ENCODE results near the gene ZNF80. TPM values are rescaled to one million over a fixed set of nuclear protein-coding genes. Genes with fewer than 3 reads are reported as not detected.
"Not testable (repeated sequence)": the region's sequence is repeated elsewhere in the genome, so short reads cannot be mapped to it uniquely, and the experiment has no call there.

The ZNF80 gene
- polyA plus RNA-seq (ENCODE audit: insufficient read depth in 1 of 5, insufficient read length in 5 of 5, low replicate concordance in 1 of 5): under 1 TPM; 0.09 to 0.16 (median 0.10) TPM
- long read RNA-seq, donor 1: 0 reads
- long read RNA-seq, donor 2: 0 reads
- long read RNA-seq, donor 3: 0 reads
- long read RNA-seq, donor 4: 0 reads
- long read RNA-seq, donor 5: 0 reads
- long read RNA-seq, donor 6: 0 reads
- long read RNA-seq, donor 7: 0 reads
- long read RNA-seq, donor 8: 0 reads

DNA sequence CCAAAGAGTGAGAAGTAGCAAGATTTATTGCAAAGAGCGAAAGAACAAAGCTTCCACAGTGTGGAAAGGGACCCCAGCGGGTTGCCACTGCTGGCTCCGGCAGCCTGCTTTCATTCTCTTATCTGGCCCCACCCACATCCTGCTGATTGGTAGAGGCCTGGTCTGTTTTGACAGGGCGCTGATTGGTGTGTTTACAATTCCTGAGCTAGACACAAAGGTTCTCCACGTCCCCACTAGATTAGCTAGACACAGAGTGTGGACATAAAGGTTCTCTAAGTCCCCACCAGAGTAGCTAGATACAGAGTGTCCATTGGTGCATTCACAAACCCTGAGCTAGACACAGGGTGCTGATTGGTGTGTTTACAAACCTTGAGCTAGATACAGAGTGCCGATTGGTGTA, at the start of gene ZNF80:
TSS of gene ZNF80 (minus strand) at position 101 of the 400 bp plus-strand sequence. CDS start 504 bp downstream, outside the sequence.
- not testable (repeated sequence) for DNase-seq

DNA sequence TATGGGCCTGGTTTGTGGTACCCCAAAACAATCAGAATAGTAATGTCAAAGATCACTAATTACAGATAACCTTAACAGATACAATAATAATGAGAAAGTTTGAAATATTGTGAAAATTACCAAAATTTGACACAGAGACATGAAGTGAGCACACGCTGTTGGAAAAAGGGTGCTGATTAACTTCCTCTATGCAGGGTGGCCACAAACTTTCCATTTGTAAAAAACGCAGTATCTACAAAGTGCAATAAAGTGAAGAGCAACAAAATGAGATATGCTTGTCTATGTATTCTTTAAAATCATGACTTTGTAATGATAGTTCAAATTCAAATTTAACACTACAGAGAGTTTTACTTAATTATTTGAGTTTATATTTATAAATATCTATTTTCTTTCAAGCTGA, 48.9 kb upstream of the ZNF80 start:
- DNase-seq: no peak

DNA sequence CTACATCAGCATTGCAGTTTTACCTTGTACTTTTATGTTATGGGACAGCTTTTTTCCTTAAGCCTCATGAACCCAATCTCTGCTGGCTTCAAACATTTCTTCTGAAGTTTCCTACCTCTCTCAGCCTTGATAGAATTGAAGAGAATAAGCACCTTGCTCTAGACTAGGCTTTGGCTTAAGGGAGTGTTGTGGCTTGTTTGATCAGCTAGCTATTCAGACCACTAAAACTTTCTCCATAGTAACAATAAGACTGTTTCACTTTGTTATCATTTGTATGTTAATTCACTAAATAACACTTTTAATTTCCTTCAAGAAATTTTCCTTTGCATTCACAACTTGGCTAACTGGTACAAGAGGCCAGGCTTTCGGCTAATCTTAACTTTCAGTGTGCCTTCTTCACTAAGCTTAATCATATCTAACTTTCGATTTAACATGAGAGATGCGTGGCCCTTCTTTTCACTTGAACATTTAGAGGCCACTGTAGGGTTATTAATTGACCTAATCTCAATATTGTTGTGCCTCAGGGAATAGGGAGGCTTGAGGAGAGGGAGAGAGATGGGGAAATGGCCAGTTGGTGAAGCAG, 48.4 kb upstream of the ZNF80 start:
- no peak for DNase-seq

DNA sequence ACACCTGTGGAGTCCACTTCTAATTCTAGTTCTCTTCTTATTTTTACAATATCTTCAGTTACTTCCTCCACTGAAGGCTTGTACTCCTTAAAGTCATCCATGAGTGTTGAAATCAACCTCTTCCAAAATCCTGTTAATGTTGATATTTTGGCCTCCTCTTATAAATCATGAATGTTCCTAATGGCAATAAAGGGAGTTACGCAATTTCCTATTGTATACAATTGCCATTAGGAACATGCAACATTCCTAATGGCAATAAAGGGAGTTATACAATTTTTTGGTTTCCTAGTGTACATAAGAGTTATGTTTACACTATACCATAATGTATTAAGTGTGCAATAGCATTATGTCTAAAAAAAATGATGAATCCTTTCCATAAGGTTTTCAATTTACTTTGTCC, 47.3 kb upstream of the ZNF80 start:
- no peak for DNase-seq

DNA sequence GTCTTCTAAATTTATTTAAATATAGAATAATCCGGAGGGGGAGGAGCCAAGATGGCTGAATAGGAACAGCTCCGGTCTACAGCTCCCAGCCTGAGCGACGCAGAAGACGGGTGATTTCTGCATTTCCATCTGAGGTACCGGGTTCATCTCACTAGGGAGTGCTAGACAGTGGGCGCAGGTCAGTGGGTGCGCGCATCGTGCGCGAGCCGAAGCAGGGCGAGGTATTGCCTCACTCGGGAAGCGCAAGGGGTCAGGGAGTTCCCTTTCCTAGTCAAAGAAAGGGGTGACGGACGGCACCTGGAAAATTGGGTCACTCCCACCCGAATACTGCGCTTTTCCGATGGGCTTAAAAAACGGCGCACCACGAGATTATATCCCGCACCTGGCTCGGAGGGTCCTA, 39.5 kb upstream of the ZNF80 start:
- not testable (repeated sequence) for DNase-seq

DNA sequence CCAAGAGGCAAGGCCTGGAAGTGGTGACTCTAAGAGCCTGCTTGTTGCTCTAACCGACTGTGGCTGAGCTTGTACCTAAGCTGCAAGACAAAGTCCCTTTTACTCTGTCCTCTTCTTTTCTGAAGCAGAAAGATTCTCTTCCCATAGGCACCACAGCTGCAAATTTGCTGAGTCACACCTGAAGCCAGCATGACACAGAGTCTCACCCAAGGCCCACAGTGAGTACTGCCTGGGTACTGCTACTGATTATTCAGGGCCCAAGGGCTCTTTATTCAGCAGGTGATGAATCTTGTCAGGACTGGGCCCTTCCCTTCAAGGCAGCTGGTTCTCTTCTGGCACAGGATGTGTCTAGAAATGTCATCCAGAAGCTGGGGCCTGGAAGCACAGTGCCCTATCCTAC, 37.6 kb upstream of the ZNF80 start:
- DNase-seq: no peak

DNA sequence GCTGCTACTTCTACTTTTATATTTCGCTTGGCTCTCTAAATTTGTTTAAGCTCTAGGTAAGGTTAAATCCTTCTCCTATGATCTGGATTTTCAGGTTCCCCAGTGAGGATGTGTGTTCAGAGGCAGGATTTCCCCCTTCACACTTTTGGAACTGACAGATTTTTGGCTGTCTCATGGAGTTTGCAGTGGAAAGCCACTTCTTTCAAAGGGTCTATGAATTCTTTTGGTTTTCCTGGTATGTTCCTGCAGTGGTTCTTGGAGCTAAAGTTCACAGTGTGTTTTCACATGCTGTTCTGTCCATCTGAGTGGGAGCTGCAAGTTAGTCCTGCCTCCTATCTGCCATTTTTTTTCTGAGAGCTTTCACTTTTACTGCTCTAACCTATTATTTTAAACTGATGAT, 34.9 kb upstream of the ZNF80 start:
- no peak for DNase-seq

DNA sequence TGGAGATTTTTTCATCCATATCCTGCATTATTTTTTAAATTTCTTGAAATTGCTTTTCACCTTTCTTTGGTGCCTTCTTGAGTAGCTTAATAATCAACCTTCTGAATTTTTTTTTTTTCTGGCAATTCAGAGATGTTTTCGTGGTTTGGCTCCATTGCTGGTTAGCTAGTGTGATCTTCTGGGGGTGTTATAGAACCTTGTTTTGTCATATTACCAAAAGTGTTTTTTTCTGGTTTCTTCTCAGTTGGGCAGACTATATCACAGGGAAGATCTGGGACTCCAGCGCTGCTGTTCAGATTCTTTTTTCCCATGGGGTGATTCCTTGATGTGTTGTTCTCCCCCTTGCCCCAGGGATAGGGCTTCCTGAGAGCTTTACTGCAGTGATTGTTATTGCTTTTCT, 32.6 kb upstream of the ZNF80 start:
- no peak for DNase-seq

DNA sequence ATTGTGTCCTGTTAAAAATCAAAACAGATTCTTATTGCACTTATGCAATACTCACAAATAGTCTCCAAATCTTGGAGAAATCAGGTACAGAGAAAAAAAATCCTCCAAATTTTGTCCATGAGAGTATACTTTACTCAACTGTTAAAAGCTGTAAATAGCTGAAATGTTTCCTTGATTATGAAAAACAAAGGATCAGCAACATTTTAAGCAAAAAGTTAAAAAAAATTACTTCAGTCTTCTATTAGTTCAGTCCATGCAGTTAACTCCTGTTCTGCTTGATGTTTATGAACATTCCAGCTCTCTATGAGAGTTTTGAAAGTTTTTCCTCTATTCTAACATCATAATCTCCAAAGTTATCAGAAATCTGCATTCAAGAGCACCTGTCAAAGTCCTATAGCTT, 22.8 kb upstream of the ZNF80 start:
- no peak for DNase-seq

DNA sequence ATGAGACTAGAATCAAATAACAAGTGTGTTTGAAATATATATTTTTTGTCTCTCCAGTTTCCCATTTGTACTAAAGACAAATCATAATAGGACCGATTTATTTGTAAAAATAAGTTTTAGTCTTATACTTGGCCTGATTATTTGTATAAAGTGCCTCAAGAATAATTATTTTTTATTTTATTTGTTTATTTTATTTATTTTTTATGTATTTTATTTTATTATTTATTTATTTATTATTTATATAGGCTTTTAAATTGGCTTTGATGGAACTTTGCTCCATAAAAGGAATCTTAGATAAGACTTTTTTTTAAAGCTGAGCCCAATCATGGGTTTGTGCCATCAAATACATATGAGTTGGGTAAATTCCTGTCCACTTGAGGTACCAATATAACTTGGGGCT, 22.2 kb upstream of the ZNF80 start:
- DNase-seq: no peak

DNA sequence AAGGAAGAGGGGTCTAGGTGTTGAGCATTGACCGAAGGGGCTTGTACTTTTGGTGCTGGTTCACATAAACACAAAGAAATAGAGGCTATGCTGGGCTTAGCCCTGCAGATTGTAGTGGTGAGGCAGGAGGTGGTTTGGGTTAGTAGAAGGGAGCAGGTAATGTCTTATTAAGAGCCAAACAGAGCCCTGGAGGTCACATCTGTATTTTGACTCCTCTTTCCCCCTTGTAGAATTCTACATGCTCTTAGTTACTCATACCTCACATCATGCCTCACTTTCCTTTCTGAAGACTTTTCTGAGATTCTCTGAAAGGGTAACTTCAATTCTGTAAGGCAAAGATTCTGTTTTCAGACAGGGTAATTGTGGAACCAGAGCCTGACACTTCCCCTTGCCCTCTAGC, 16.1 kb upstream of the ZNF80 start:
- no peak for DNase-seq

DNA sequence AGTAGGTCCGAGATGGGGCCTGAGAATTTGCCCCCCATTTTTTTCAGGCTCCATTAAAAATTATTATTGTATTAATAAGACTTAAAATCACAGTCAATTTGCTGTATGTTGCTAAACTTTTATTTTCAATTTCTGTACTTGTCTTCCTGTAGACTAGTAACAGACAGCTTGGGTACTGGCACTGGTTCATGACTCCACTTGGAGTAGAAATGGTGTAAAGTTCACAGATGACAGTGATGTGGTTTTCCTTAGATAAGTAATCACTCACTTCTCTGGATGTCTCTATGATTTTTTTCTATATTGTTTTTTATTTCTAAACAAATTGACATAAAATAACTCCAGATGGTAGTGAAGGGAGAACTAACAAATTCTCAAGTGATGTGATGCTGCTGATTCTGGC, 15.6 kb upstream of the ZNF80 start:
- DNase-seq: no peak

DNA sequence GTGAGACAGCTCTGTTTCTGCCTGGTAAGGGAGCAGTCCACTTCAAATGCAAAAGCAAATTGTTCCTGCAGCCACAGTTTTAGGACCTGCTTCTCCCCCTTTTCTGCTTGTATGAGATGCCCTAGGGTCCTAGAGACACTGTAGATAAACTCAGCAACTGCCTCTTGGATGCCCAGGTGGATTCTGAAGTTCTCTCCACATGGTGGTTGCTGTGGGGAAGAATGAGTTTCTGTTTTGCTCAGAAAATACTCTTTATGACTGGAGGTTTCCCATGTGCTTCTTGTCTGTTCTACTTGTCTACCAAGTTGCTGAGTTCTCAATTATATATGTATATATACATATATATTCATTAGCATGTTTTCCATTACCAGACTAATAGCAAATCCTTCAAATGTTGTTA, 5.6 kb upstream of the ZNF80 start:
- no peak for DNase-seq

DNA sequence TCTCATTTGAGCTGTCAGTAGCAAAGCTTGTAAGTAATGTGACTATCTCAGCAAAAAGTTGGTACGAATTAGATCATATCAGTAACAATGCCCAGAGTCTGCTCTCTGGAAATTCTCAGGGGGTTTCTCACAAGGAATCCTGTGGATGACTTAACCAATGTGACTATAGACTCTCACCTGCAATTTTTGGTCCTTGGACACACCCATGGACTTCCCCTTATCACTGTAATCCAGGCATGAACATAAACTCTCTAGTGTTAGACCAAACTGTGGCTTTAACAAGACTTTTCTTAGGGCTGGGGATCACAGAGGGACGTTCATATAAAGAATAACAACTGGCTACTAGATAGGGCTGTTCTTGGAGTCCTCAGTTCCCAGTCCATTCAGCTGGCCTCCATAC, 3.9 kb upstream of the ZNF80 start:
- no peak for DNase-seq

DNA sequence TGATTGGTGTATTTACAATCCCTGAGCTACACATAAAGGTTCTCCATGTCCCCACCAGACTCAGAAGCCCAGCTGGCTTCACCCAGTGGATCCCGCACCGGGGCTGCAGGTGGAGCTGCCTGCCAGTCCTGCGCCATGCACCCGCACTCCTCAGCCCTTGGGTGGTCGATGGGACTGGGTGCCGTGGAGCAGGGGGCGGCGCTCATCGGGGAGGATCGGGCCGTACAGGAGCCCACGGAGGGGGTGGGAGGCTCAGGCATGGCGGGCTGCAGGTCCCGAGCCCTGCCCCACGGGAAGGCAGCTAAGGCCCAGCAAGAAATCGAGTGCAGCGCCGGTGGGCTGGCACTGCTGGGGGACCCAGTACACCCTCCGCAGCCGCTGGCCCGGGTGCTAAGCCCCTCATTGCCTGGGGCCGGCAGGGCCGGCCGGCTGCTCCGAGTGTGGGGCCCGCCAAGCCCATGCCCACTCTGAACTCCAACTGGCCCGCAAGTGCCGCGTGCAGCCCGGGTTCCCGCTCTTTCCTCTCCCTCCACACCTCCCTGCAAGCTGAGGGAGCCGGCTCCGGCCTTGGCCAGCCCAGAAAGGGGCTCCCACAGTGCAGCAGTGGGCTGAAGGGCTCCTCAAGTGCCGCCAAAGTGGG, 888 bp upstream of the ZNF80 start:
- DNase-seq: not testable (repeated sequence)

DNA sequence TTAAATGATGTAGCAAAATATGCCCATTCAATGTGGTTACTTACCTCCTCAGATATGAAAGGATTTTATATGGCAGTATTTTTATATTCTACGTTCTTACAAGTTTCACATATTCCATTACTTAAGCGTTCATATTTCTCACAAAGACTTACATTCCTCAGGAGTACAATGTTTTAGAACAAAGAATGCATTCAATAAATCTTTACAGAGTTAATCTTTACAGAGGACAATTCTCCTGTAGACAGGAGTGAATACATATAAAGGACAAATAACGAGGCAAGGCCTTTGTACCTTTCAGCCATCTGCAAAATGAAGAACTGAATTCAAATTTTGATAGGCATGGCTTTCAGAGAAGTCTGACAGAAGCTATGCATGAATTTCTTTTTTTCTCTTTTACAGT, 1.9 kb downstream of the ZNF80 start:
- DNase-seq: no peak

DNA sequence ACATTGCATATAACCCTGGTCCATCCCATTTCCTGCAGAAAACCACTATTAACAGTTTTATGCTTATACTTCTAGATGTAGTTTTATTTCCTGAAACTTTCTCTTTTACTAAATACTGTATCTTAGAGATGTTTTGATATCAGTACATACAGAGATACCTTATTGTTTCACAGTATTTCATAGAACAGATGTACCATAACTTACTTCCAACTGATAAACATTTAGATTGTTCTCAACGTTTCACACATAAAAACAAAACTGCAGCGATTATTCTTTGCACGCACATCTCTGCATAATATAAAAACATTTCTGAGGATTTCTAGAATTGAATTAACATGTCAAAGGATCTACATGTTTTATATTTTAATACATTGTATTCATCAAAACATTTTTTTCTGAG, 2.6 kb downstream of the ZNF80 start:
- DNase-seq: no peak

DNA sequence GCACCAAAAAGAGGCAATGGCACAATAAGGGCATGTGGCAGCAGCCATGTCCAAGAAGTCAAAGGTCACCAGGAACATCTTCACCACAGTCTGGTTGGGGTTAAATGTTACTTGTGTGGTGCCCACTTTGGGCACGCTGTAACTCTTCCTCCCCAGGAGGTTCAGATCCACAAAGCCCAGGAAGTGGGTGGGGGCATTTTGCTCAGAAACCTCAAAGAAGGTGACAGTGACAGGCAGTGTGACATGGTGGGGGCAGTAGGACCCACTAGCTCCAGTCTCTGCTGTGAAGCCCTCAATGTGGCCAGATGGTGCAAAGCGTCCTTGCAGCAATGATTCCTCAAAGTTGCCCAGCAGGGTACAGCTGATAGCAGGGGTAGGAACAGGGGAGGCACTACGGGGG, 5.8 kb downstream of the ZNF80 start:
- DNase-seq: no peak

DNA sequence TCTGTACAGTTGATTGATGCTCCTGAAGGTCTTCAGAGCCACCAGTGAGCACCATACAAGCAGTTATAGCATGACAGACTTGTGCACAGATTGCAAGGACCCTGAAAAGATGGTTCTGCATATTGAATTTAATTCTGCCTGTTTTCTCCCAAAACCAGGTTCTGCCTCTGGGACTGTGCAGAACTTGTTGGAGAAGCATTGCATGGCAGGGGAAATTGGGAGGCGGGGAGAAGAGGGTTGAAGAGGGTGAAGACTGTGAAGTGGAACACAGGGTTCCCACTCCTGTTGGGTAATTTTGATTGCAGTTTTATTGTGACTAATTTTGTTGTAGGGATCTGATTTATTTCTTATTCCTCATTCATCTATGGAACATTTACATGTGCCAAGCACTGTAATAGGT, 10.3 kb downstream of the ZNF80 start:
- no peak for DNase-seq

DNA sequence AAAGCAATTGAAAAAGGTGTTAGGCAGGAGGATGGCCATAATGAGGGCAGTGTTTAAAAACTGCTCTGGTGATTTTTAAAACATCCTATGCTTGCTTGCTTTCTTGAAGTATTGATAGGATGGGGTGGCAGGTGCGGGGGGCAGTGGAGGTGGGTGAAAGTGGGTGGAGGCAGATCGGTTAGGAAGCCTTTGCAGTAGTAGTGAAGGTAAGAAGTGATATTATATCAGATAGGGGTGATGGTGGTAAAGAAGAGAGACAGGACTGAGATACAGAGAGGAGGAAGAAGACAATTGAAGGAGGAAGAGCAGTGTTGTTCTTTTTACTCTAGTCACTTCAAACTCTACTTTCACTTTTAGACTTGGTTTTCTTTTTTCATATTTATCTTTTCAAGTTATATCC, 11.1 kb downstream of the ZNF80 start:
- DNase-seq: no peak

DNA sequence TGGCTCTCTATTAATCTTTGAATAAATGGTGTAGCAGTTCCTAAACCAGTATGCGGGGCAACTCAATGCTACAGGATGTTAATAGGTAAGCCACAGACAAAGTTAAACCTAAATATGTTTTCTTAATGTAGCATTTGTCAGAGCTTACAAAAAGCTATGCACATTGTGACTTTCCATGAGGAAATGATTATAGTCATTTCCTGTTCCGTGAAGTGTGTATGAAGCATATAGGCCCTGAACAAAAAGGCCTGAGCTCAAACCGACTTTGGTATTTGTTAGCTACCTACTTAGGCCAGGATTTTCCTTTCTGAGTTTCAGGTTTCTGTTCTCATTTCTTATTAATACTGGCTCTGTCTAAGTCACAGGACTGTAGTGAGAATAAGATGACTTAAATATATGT, 14.2 kb downstream of the ZNF80 start:
- DNase-seq: no peak

DNA sequence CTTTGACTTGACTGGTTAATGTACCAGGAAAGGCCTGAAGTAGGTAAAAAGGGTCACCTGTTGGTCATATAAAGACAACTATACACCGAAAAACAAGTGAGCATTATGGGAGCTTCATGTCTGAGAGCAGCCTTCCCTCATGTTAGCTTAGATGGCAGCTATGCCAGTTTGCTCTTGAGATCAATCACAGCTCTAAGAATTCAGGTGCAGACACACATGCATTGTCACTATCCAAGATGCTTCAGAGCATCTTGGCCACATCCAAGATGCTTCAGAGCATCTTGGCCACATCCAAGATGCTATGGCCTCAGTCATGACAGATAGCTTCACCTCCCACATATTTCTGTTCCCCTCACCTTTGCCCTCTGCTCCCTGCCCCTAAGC, 15.5 kb downstream of the ZNF80 start:
- no peak for DNase-seq

DNA sequence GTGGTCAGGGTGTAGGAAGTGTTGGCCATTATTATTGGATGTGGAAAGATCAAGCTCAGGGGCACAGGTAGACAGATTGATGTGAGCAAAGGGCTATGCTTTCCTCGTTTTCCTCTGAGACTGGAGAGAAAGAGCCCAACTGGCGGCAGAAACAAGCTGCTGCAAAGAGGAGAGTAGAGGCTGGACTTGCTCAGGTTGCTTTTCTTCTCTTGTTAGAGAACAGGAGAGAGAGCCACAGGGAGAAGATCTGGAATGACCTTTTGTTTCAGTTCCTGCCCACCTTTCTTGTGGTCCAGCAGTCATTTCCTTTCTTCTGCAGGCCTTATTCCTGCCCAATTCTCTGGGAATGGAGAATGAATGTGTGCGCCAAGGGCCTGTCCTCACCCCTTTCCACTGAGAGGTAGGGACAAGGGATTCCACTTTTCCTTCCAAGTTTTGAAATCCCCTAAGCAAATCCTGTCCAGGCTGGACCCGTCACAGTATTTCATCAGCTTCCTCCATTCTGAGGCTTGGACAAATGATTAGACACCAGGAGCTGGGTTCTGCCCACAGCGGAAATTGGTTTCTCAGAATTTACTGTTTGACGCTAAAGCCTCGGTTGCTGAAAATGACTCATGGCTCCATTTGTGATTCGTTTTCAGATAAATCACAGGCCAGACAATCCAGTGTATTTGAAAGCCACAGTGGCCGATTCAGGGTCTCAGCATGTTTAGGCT, 16.1 kb downstream of the ZNF80 start:
- no peak for DNase-seq

Measured in right lung (tissue), 10 donors.